ENCODE results near the gene ZNF684.

Gene ZNF684

GRCh38 chr1:40575336-40575735 lies 43.9 kb downstream of the ZNF684 start:
- DNase-seq = no peak

- no peak for DNase-seq
Measured at GRCh38 chr1:40582116-40582515, 50.7 kb downstream of the ZNF684 start.

GRCh38 chr1:40583980-40584379 lies 52.5 kb downstream of the ZNF684 start:
- DNase-seq = no peak

GRCh38 chr1:40588586-40588985 lies 57.1 kb downstream of the ZNF684 start:
- DNase-seq = no peak

GRCh38 chr1:40592107-40592803 lies 60.8 kb downstream of the ZNF684 start:
- no peak for DNase-seq

- DNase-seq = no peak
Measured at GRCh38 chr1:40593449-40594186, 62.2 kb downstream of the ZNF684 start.

GRCh38 chr1:40594187-40594531 lies 62.7 kb downstream of the ZNF684 start:
- DNase-seq = no peak

GRCh38 chr1:40595623-40596022 lies 64.2 kb downstream of the ZNF684 start:
- DNase-seq = no peak

All from NCI-H1930 (cell line).